K562 (cell line): ENCODE results near the gene TMEM267. TPM values are rescaled to one million over a fixed set of nuclear protein-coding genes. Genes with fewer than 3 reads are reported as not detected.
A peak's percentile ranks its signal among the peaks of the same experiment; 100 is the strongest.

ENCODE experiments used
- CTCF ChIP-seq, 3 experiments: IDR thresholded peaks in 2 of 3; conservative IDR thresholded peaks in 1 of 3; 2 replicates each; pipeline ENCODE4 v1.5.1; 2011 to 2012; ENCODE audit warnings: low read length in 3 of 3, mild to moderate bottlenecking in 3 of 3, control low read depth in 2 of 3, improper control_type of control experiment in 1 of 3, inconsistent platforms in 1 of 3, low read depth in 1 of 3, mixed read lengths in 1 of 3, moderate library complexity in 1 of 3; ENCODE audit not compliant: insufficient read depth in 2 of 3
- FOSL1 ChIP-seq: fragments of 200-800 bp; sonication (Bioruptor generic); conservative IDR thresholded peaks from 2 replicates; pipeline ENCODE4 v1.6.1; 2016; ENCODE audit warnings: missing genetic modification characterization, missing compliant biosample characterization
- GTF2E2 ChIP-seq: fragments of 200-800 bp; sonication (Bioruptor generic); IDR thresholded peaks from 2 replicates; pipeline ENCODE4 v1.6.1; 2016; ENCODE audit warnings: missing genetic modification characterization, missing compliant biosample characterization
- HMG20B ChIP-seq: fragments of 250-450 bp; sonication (Bioruptor Pico); IDR thresholded peaks from 2 replicates; pipeline ENCODE4 v1.5.0; 2021; ENCODE audit warnings: mild to moderate bottlenecking
- MCM2 ChIP-seq: fragments of 450-650 bp; IDR thresholded peaks from 2 replicates; pipeline ENCODE4 v1.6.1; 2017; ENCODE audit warnings: low read depth, mild to moderate bottlenecking
- MEIS2 ChIP-seq: fragments of 450-650 bp; IDR thresholded peaks from 2 replicates; pipeline ENCODE4 v1.6.1; 2014; ENCODE audit warnings: mild to moderate bottlenecking; ENCODE audit not compliant: partially characterized antibody
- MLX ChIP-seq, 2 experiments: fragments of 450-650 bp in 1 of 2; sonication (generic) in 1 of 2; formaldehyde crosslinking; conservative IDR thresholded peaks; 2 replicates each; pipeline versions ENCODE4 v1.4.0 to v1.8.1; 2020 to 2022; ENCODE audit warnings: mild to moderate bottlenecking in 1 of 2, missing genetic modification reagents in 1 of 2
- NCOA2 ChIP-seq, 2 experiments: fragments of 450-650 bp; IDR thresholded peaks; 2 replicates each; pipeline ENCODE4 v1.6.1; 2018; ENCODE audit warnings: mild to moderate bottlenecking in 2 of 2, moderate library complexity in 1 of 2; ENCODE audit not compliant: partially characterized antibody in 2 of 2
- NR2C2 ChIP-seq, 2 experiments: fragments of 200-800 bp in 1 of 2; sonication (Bioruptor generic) in 1 of 2; sonication (generic) in 1 of 2; formaldehyde crosslinking in 1 of 2; IDR thresholded peaks; 2 replicates each; pipeline versions ENCODE4 v1.6.1 to v1.8.0; 2016 to 2022; ENCODE audit warnings: mild to moderate bottlenecking in 1 of 2, missing compliant biosample characterization in 1 of 2, missing genetic modification characterization in 1 of 2, missing genetic modification reagents in 1 of 2
- POLR2H ChIP-seq: IDR thresholded peaks from 2 replicates; pipeline ENCODE4 v1.6.1; 2016; ENCODE audit warnings: missing genetic modification characterization, low read depth, mild to moderate bottlenecking, control low read depth, missing compliant biosample characterization, moderate library complexity
- PTBP1 ChIP-seq: fragments of 200-400 bp; formaldehyde crosslinking; IDR thresholded peaks from 2 replicates; pipeline ENCODE4 v1.6.1; 2017; ENCODE audit warnings: low read depth, low read length
- SMARCE1 ChIP-seq: fragments of 450-650 bp; IDR thresholded peaks from 2 replicates; pipeline ENCODE4 v1.7.1; 2016; ENCODE audit warnings: mild to moderate bottlenecking
- SREBF1 ChIP-seq: fragments of 150-350 bp; IDR thresholded peaks from 2 replicates; pipeline ENCODE4 v1.6.1; 2014; ENCODE audit warnings: antibody characterized with exemption, low read depth, low read length, borderline replicate concordance
- SREBF2 ChIP-seq: sonication (generic); formaldehyde crosslinking; IDR thresholded peaks from 2 replicates; pipeline ENCODE4 v1.4.0; 2020; ENCODE audit warnings: mild to moderate bottlenecking, missing genetic modification reagents
- SRSF3 ChIP-seq: fragments of 200-400 bp; formaldehyde crosslinking; IDR thresholded peaks from 2 replicates; pipeline ENCODE4 v1.6.1; 2016; ENCODE audit warnings: mild to moderate bottlenecking, low read length, moderate library complexity; ENCODE audit not compliant: insufficient read depth
- STAG1 ChIP-seq: sonication (generic); formaldehyde crosslinking; IDR thresholded peaks from 2 replicates; pipeline ENCODE4 v1.5.0; 2020; ENCODE audit warnings: missing genetic modification reagents, borderline replicate concordance
- THRAP3 ChIP-seq: fragments of 450-650 bp; IDR thresholded peaks from 2 replicates; pipeline ENCODE4 v1.6.1; 2016; ENCODE audit warnings: mild to moderate bottlenecking, inconsistent platforms, borderline replicate concordance
- TSC22D4 ChIP-seq: fragments of 450-650 bp; IDR thresholded peaks from 2 replicates; pipeline ENCODE4 v1.6.1; 2016; ENCODE audit warnings: missing genetic modification characterization, missing biosample characterization, control low read depth
- ZBTB8A ChIP-seq: fragments of 450-650 bp; IDR thresholded peaks from 2 replicates; pipeline ENCODE4 v1.6.1; 2018; ENCODE audit warnings: mild to moderate bottlenecking, moderate library complexity; ENCODE audit not compliant: partially characterized antibody
- ZC3H11A ChIP-seq: IDR thresholded peaks from 2 replicates; pipeline ENCODE4 v1.6.1; 2012; ENCODE audit warnings: low read depth, low read length, improper control_type of control experiment
- ZNF263 ChIP-seq: sonication (generic); formaldehyde crosslinking; IDR thresholded peaks from 2 replicates; pipeline ENCODE4 v1.8.0; 2022; ENCODE audit warnings: mild to moderate bottlenecking, missing genetic modification reagents, borderline replicate concordance
- ZNF311 ChIP-seq: fragments of 250-450 bp; sonication (Bioruptor Pico); IDR thresholded peaks from 2 replicates; pipeline ENCODE4 v1.4.0; 2020; ENCODE audit warnings: mild to moderate bottlenecking, moderate library complexity
- ZNF778 ChIP-seq: fragments of 450-650 bp; formaldehyde crosslinking; IDR thresholded peaks from 2 replicates; pipeline ENCODE4 v1.4.0; 2020; ENCODE audit warnings: mild to moderate bottlenecking, moderate library complexity
- polyA plus RNA-seq, 8 experiments: library from polyadenylated mRNA; depleted of rRNA in 4 of 8; stranded (reverse) in 5 of 8; unstranded in 3 of 8; fragments of >200 nt; fragmentation: Nextera tagmentation in 2 of 8; fragmentation: Illumina TruSeq in 1 of 8; extraction: Ambion mirVana in 2 of 8; extraction: Trizol in 1 of 8; gene quantifications; 2 replicates each; pipeline versions ENCODE4 v1.2.1 to v1.2.3, GENCODE V29; 2011 to 2014; ENCODE audit warnings: inconsistent platforms in 1 of 8, missing spikeins in 1 of 8
- total RNA-seq, 7 experiments: library from RNA; depleted of rRNA in 6 of 7; stranded (reverse); fragments of >200 nt in 6 of 7; fragmentation: Illumina TruSeq in 2 of 7; extraction: Trizol in 2 of 7; gene quantifications; 2 replicates each; pipeline versions ENCODE4 v1.2.1 to v1.2.3, GENCODE V29; 2011 to 2021; ENCODE audit warnings: low replicate concordance in 1 of 7
- TF ChIP-seq, protein P1 (sequence below), 2 experiments: fragments of 450-650 bp in 1 of 2; sonication (generic) in 1 of 2; formaldehyde crosslinking in 1 of 2; IDR thresholded peaks in 1 of 2; conservative IDR thresholded peaks in 1 of 2; 2 replicates each; pipeline versions ENCODE4 v1.6.1 to v1.8.1; 2016 to 2023; ENCODE audit warnings: mild to moderate bottlenecking in 2 of 2, moderate library complexity in 2 of 2, inconsistent platforms in 1 of 2, missing genetic modification reagents in 1 of 2

The TMEM267 gene
- total and polyA plus RNA-seq, 9 of the 15 experiments (the other 6 are each of a cell fraction or from before 2014, with no cell fraction given), result 8.1 to 61.1 (median 17.8) TPM

- peak; percentile 92 for TF ChIP-seq MEIS2
- no peak for TF ChIP-seq SREBF1
- TF ChIP-seq NR2C2 (CRISPR knock-in tag; IDR thresholded peaks at IDR 0.05), result no peak
- peak; percentile 77 for TF ChIP-seq NR2C2 (tag; IDR thresholded peaks at IDR 0.05)
- no peak for TF ChIP-seq ZNF778 (CRISPR knock-in tag)
- TF ChIP-seq SMARCE1, result 0 out of 2 replicates have a peak, but pooled peaks have one; percentile 28
- TF ChIP-seq FOSL1, result peak; percentile 20; the same call in 1 of the 2 replicates
- no peak for TF ChIP-seq MCM2
- TF ChIP-seq SREBF2 (CRISPR knock-in tag), result 0 out of 2 replicates have a peak, but pooled peaks have one; percentile 43
- peak; percentile 98 for TF ChIP-seq GTF2E2 (tag)
- TF ChIP-seq MLX (CRISPR knock-in tag; conservative IDR thresholded peaks at IDR 0.05), result 0 out of 4 replicates have a peak, but pooled peaks of 1 of the 2 experiments have one; percentile 21
- no peak for TF ChIP-seq ZC3H11A
- TF ChIP-seq HMG20B, result peak; percentile 73; the same call in 1 of the 2 replicates
- peak; percentile 89; the same call in 1 of the 2 replicates for TF ChIP-seq THRAP3
- TF ChIP-seq ZBTB8A, result no peak
- TF ChIP-seq, protein P1, sequence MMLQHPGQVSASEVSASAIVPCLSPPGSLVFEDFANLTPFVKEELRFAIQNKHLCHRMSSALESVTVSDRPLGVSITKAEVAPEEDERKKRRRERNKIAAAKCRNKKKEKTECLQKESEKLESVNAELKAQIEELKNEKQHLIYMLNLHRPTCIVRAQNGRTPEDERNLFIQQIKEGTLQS (IDR thresholded peaks at IDR 0.05), result no peak
- TF ChIP-seq, protein P1 (CRISPR knock-in tag; conservative IDR thresholded peaks at IDR 0.05), result peak; percentile 85
- no peak for TF ChIP-seq TSC22D4 (tag)
- TF ChIP-seq STAG1, result no peak; the same call in 1 of the 2 replicates
- TF ChIP-seq ZNF263 (CRISPR knock-in tag), result peak; percentile 44; the same call in 1 of the 2 replicates
- TF ChIP-seq CTCF (IDR thresholded peaks at IDR 0.05 in 2 of 3, conservative IDR thresholded peaks at IDR 0.05 in 1 of 3; ENCODE audit: insufficient read depth in 2 of 3, low read depth in 1 of 3, low read length in 3 of 3), result peak; percentile 90 to 91 (median 90)
- TF ChIP-seq ZNF311 (CRISPR knock-in tag), result no peak
- TF ChIP-seq PTBP1, result 0 out of 2 replicates have a peak, but pooled peaks have one; percentile 53
- no peak for TF ChIP-seq NCOA2 (IDR thresholded peaks at IDR 0.05; ENCODE audit: partially characterized antibody in 2 of 2)
- TF ChIP-seq SRSF3, result 0 out of 2 replicates have a peak, but pooled peaks have one; percentile 56
- TF ChIP-seq POLR2H (tag), result peak; percentile 91
These were observed 613 bp upstream of the TMEM267 start (continued) for GRCh38 chr5:43484106-43484849.
